Bronchial epithelial cell (primary cell): Measurements from ENCODE around the gene CACNA2D1. TPM values are rescaled to one million over a fixed set of nuclear protein-coding genes. Genes with fewer than 3 reads are reported as not detected.

Source experiments
- DNase-seq: peaks from one replicate; pipeline ENCODE4 v3.0.0-alpha.2; 2010; ENCODE audit warnings: low read depth
- FAIRE-seq: peaks from 2 replicates; lab custom pipeline; 2011; peaks lifted over from hg19 to GRCh38; lab: Jason Lieb, UNC
- H3K27me3 ChIP-seq: 2 replicates; pipeline ENCODE4 v1.5.1; 2011; ENCODE audit warnings: low read length; ENCODE audit not compliant: control insufficient read depth, insufficient read depth
- H3K36me3 ChIP-seq: 2 replicates; pipeline ENCODE4 v1.5.1; 2011; ENCODE audit warnings: low read length; ENCODE audit not compliant: control insufficient read depth, insufficient read depth
- H3K4me3 ChIP-seq: 2 replicates; pipeline ENCODE4 v1.5.1; 2011; ENCODE audit warnings: mild to moderate bottlenecking, low read depth, low read length, control low read depth
- total RNA-seq: library from RNA; depleted of rRNA; stranded (reverse); fragments of >200 nt; gene quantifications from 2 replicates; pipeline ENCODE4 v1.2.1, GENCODE V29; 2014
- TF ChIP-seq, protein P1 (sequence below): IDR thresholded peaks from 2 replicates; pipeline ENCODE4 v1.5.1; 2011; ENCODE audit warnings: mild to moderate bottlenecking, moderate library complexity, low read length, control low read depth, inconsistent platforms; ENCODE audit not compliant: insufficient read depth, severe bottlenecking

The CACNA2D1 gene
- total RNA-seq, 1 donor from 2014 or later: 1.1 TPM

DNA sequence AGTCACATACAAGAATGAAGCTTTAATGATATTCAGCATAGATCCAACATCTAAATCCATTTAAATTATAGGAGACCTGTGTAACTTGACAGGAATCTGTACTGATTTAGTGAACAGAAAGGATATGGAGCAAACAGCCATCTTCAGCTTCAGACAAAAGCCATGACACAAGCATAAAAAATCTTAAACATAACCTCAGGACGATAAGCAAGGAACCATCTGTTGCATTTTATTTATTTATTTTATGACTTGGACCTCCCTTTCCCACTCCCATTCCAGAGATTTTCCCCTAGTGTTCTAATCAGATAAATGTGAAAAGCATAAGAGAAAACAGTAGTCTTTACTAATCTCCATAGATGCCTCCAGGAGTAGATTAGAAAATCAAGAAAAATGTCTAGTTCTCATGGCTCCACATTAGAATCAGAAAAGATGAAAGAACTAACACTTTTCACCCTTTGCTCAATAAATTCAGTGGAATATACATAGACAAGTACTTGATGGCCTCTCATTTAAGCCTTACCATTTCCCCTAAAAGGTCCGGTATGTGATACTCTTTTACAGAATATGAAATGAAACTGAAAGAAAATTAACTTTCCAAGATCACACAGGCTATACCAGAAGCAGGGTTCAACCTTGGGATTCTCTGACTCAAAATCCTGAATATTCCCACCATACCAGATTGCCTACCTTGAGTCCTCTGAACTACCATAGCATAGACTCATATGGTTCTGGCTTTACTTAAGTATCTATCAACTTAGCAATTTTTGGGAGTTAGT is 15.2 kb downstream of the CACNA2D1 start:
- Histone ChIP-seq H3K27me3 (no peaks in the 10 kb centered on the region), H3K4me3 (no peak overlapping the region), H3K36me3 (no peaks in the 10 kb centered on the region)
- no peak for FAIRE-seq
- TF ChIP-seq, protein P1, sequence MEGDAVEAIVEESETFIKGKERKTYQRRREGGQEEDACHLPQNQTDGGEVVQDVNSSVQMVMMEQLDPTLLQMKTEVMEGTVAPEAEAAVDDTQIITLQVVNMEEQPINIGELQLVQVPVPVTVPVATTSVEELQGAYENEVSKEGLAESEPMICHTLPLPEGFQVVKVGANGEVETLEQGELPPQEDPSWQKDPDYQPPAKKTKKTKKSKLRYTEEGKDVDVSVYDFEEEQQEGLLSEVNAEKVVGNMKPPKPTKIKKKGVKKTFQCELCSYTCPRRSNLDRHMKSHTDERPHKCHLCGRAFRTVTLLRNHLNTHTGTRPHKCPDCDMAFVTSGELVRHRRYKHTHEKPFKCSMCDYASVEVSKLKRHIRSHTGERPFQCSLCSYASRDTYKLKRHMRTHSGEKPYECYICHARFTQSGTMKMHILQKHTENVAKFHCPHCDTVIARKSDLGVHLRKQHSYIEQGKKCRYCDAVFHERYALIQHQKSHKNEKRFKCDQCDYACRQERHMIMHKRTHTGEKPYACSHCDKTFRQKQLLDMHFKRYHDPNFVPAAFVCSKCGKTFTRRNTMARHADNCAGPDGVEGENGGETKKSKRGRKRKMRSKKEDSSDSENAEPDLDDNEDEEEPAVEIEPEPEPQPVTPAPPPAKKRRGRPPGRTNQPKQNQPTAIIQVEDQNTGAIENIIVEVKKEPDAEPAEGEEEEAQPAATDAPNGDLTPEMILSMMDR: no peak
- DNase-seq: no peak

DNA sequence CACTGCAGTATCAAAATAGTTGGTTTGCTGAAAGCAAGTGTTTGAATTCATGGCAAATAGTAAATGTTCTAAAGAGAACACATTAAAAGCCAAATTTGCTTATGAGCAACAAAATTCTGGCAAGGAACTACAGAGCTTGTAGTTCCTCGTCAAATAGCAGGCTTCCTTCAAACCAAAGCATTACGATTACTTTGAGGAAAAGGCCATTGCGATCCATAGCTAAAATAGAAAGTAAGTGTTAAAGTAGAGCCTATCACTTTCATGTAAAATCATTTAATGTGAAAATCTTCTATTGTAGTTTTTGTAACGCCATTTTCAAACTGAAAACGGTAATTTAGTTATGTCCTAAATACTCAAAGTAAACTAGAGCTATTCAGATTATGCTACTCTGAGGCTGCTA is 20.1 kb downstream of the CACNA2D1 start:
- H3K4me3 ChIP-seq: no peak overlapping the region
- no peaks in the 10 kb centered on the region for H3K36me3 ChIP-seq
- H3K27me3 ChIP-seq: no peaks in the 10 kb centered on the region
- FAIRE-seq: no peak
- no peak for DNase-seq
- TF ChIP-seq, protein P1: no peak

DNA sequence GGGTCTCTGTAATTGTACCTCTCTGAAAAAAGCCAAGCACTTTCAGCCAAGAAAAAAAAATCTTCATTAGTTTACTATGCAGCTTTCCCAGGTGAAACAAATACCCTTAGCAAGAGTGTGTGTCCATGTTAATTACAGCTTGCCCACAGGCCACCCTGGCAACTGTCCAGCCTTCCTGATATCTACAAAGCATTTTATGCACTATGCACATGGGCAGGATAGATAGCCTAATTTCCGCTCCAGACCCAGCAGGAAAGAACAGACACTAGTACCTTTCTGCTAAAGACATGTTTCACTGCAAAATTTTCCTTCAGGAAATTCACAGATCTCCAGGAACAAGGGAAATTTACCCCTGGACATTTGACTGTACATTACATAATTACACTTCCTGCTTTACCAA is 24.4 kb downstream of the CACNA2D1 start:
- DNase-seq (no peak), FAIRE-seq (no peak)
- Histone ChIP-seq H3K27me3 (no peaks in the 10 kb centered on the region), H3K4me3 (no peak overlapping the region), H3K36me3 (no peaks in the 10 kb centered on the region)
- TF ChIP-seq, protein P1: no peak

DNA sequence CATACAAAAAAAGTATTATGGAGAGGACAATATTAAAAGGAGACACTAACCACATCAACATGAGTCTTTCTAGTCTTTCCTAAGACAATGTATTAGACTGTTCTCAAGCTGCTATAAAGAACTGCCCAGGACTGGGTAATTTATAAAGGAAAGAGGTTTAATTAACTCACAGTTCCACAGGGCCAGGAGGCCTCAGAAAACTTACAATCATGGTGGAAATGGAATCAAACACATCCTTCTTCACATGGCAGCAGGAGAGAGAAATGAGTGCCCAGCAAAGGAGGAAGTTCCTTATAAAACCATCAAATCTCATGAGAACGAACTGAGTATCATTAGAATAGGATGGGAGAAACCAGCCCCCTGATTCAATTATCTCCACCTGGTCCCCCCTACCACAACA is 25.7 kb downstream of the CACNA2D1 start:
- FAIRE-seq (no peak), DNase-seq (no peak)
- Histone ChIP-seq H3K36me3 (no peaks in the 10 kb centered on the region), H3K27me3 (no peaks in the 10 kb centered on the region), H3K4me3 (no peak overlapping the region)
- TF ChIP-seq, protein P1: no peak

DNA sequence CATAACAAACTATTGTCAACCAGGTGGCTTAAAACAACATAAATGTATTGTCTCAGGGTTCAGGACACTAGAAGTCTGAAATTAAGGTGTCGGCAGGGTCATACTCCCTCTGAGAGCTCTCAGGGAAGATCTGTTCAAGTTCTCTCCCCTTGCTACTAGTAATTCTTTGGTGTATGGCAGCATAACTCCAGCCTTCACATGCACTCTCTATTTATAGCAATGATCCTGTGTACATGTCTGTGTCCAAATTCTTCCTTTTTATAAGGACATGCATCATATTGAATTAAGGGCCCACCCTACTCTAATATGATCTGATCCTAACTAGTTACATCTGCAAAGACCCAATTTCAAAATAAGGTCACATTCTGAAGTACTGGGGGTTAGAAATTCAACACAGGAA is 27.2 kb downstream of the CACNA2D1 start:
- H3K4me3 ChIP-seq: no peak overlapping the region
- no peak for DNase-seq
- FAIRE-seq: no peak
- H3K36me3 ChIP-seq: no peaks in the 10 kb centered on the region
- TF ChIP-seq, protein P1: no peak
- no peaks in the 10 kb centered on the region for H3K27me3 ChIP-seq

DNA sequence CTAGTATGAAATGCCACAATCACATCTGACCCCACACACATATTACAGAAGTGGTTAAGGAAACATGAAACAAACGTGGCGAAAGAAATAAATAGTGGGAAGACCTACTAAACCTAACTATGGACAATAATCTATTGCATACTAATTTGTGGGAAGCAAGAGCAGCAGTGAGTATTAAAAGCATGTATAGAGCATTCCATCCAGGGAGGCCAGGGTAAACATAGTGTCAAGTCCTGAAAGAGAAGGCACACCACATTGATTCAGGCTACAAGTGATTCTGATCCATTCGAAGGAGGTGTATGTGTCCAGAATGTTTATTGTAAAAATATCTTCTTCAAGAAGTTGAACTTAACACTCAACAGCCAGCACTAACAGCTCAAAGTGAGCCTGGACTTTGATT is 29.2 kb downstream of the CACNA2D1 start:
- no peaks in the 10 kb centered on the region for H3K36me3 ChIP-seq
- TF ChIP-seq, protein P1: no peak
- no peak for FAIRE-seq

More for the DNA sequence above, 29.2 kb downstream of the CACNA2D1 start:
- no peaks in the 10 kb centered on the region for H3K27me3 ChIP-seq
- DNase-seq: no peak
- H3K4me3 ChIP-seq: no peak overlapping the region
